Measurements from ENCODE around the gene KRTAP5-4.
"Not testable (repeated sequence)": the region's sequence is repeated elsewhere in the genome, so short reads cannot be mapped to it uniquely, and the experiment has no call there.

The KRTAP5-4 gene

DNA sequence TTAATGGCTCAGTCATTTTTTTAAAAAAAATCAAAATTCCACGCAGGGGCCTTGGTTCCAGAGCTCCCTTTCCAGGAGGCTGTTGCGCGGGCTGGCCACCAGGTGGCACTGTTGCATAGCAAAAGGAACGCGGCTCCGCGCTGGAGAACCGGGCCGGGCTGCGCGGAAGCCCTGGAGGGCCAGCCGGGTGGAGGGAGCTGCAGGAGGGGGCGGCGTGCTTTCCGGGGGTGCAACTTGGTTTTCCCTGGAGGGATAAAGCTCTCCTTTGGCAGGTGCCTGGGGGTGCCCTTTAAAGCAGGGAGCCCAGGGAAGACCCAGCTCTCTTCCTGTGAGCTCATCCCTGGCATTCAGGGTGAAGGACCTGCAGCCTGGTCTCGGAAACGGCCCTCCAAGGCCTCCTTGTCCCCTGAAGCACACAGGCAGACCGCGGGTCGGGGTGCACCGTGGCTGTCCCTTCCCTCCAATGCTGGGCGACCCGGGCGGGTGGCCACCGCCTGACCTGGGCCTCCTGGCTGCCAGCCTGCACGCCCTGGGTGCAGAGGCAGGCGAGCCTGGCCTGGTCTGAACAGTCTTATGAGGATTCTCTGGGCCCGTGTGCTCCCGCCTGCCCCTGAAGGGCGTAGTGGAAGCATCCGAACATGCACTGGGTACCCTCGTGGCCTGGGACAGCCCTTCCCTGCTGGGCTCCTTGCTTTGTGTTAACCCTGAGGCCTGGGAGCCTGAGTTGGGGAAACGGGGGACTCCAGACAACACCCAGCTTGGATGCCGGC, 31.0 kb upstream of the KRTAP5-4 start:
- no peak for FAIRE-seq

DNA sequence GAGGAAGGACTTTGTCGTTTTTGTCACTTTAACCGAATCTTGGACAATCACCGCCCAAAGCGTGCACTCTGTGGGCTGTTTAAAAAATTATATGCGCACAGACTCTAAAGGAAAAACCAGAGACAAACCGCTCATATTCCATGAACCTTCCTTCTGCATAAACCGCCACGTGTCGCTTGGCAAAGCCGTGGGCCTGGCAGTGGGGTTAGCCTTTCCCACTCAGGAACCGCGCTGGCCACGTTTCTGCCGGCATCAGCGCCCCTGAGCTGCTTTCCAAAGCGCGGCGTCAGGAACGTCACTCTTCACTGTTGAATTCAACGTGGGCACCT, 30.5 kb upstream of the KRTAP5-4 start:
- no peak for FAIRE-seq

DNA sequence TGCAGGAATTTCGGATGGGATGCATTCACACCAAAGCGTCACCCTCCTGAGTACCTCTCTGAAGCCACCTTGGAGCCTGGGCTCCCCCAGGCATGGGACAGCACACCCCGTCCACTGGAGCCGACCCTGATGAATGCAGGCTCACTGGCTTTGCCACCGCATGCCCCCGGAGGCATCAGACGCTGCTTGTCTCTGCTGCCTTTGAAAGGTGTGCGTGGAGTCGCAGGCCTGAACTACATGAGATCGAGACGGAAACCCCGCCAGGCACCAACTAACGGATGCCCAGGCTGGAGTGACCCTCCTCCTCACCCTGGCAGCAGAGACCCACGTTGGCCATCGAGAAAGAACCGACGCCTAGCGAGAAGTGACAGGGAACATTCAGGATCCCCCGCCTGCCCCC, 30.1 kb upstream of the KRTAP5-4 start:
- FAIRE-seq: no peak

GRCh38 chr11:1651411-1651980, 29.6 kb upstream of the KRTAP5-4 start:
- FAIRE-seq: no peak

- FAIRE-seq: no peak
Observed at GRCh38 chr11:1650918-1651262, 29.0 kb upstream of the KRTAP5-4 start.

GRCh38 chr11:1650034-1650917, 28.3 kb upstream of the KRTAP5-4 start:
- no peak for FAIRE-seq

GRCh38 chr11:1648653-1649420, 26.9 kb upstream of the KRTAP5-4 start:
- no peak for FAIRE-seq

DNA sequence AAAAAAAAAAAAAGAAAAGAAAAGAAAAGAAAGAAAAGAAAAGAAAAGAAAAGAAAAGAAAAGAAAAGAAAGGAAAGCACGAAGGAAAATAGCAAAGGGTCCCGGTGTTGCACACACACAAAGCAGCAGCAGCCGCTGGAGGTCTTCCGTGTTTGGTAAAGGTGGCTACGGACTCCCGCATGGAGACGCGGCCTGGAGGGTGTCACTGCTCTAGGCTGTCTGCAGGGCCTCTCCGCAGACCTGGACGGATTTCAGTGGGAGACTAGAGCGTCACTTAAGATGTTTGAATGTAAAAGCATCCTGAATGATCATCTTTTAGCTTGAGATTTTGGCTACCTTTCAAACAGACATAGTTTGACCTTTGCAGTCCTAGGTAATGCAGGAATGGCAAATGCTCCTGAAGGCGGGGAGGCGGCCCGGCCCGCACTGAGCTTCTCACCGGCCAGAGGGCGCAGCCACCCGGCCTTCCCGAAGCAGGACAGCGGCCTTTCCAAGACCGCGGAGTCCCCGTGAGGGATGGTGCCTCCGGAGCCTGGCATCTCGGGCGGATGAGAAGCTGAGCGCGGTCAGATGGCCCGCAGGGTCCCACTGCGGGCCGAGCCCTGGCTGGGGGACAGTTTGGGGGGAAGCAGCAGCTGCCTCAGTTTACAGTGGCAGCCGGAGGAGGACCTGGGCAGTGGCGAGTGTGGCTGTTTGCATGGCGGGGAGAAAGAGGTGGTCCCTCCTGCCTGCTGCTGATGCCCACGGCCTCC, 26.1 kb upstream of the KRTAP5-4 start:
- no peak for FAIRE-seq

- not testable (repeated sequence) for FAIRE-seq
Observed at GRCh38 chr11:1646540-1646939, 24.6 kb upstream of the KRTAP5-4 start.

DNA sequence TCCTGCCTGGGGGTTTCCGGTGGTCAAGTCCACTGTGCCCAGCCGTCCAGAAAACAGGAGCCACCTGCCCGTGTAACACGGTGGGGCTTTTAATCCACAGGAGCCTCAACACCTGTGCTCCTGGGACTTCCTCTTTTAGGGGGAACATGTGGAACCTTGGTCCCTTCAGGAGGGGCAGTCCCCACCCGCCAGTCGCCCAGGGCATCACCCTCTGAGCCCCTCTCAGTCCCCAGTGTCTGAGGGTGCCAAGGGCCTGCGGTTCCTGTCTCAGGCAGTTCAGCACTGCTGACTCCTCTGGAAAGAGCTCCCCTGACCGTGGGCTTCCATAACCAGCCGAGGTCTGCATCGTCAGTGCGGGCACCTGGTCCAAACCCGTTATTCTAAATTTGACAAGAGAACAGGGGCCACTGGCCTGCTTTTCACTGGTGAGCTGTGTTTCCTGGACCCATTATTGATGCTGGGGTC, 23.5 kb upstream of the KRTAP5-4 start:
- FAIRE-seq: no peak

DNA sequence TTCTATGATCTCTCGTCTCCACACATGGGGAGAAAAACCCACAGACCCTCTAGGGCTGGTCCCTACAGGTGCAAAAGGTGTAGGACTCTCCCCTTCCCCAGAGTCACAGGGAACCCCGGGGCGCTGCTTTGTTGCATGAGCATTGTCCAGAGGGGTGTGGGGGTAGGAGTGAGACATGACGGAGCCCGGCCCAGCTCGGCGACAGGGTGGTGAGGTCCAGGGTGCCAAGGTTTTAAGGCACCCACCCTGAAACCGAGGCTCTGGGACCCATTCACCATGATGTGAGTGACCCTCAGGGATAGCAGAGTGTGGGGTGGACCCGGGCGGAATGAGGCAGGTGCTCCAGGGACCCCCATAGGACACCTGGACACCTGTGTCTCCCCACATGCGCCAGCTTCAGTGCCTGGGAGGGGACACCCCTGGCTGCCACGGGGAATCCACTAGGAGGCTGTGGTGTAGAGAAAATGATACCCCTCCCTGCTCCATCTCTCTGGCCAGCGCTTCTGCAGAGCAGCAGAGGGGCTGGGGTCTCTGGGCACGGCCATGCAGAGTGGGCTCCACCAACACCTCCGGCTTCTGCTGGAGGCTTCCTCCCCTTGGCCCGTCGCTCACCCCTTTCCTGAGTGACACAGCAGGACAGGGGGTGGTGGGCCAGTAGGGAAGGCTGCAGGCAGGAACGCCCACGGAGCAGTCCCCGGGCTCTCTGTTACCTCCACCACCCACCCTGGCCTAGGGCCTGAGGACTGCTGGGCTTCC, 22.8 kb upstream of the KRTAP5-4 start:
- FAIRE-seq: no peak

- no peak for FAIRE-seq
Observed at GRCh38 chr11:1643146-1643690, 21.3 kb upstream of the KRTAP5-4 start.

DNA sequence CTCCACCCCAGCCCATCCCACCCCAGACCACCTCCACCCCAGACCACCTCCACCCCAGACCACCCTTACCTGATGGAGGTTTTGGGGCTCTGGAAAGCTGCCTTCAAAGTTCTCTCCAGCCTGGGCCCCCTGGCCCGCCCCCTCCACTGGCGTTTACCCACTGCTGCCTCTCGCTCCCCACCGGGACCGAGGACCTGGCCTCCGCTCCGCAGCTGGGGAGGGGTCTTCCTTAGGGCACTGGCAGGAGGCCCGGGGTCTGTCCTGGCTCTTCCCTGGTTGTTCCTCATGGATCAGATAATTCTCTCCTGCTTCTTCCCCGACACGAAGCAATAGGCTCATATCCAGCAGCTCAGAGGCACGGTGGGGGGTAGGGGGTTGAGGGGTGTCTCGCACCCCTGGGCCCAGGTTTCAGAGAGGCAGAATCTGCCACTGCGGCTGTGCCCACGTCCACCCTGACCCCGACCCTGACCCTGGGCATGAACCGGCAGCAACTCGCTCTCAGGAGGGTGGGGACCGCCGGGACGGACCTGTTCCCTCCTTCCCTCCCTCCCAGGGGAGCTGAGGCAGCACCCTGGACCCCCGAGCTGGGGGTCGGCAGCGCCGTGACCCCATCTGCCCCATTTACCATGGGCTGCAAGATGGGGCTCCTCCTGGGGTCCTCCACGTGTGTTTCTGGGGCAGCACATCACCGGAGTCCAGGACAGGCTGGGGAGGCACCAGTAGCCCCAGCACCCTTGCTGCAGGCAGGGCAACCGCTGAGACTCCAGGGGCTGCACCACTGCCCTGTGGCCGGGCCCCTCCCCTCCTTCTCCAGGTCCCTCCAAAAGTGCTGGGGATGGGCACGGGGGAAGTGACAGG, 20.6 kb upstream of the KRTAP5-4 start:
- no peak for FAIRE-seq

- FAIRE-seq: no peak
Observed at GRCh38 chr11:1641096-1641495, 19.2 kb upstream of the KRTAP5-4 start.

- FAIRE-seq: no peak
Observed at GRCh38 chr11:1640076-1640946, 18.4 kb upstream of the KRTAP5-4 start.

- no peak for FAIRE-seq
Observed at GRCh38 chr11:1639666-1640065, 17.7 kb upstream of the KRTAP5-4 start.

DNA sequence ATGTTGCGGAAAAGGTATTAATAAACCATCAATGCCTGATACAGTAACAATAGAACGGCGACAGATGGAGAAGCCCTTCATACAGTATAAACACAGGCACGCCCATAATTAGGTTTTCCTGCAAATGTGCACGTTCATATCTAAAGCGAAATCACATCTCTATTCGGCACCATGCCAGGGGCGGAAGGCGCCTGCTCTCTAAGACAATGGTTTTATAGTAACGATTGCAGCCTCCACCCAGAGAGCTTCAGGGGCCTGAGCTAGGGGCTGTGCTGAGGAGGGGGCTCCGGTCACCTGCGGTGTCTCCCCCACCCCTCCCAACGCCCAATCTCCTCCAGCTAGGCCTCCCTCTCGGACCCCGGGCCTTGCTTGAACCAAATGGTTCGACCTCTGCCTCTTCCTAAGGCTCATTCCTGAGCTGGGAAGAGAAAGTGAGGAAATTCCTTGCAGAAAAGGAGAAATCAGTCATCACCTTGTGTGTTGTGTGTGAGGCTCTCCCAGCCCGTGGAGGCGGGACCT, 17.2 kb upstream of the KRTAP5-4 start:
- FAIRE-seq: no peak

DNA sequence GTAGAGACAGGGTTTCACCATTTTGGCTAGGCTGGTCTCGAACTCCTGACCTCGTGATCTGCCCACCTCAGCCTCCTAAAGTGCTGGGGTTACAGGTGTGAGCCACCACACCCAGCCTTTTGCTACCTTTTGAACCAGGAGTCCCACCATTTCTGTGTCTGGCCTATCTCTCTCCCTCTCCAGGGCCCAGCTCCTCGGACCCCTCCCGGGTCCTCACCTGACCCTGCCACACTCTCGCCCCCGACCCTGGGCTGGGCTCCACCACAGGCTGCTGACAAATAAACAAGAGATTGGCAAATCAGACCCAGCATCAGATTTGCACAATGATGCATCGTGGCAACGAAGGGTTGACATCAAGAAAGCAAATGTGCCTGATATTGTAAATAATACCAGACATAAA, 16.4 kb upstream of the KRTAP5-4 start:
- no peak for FAIRE-seq

DNA sequence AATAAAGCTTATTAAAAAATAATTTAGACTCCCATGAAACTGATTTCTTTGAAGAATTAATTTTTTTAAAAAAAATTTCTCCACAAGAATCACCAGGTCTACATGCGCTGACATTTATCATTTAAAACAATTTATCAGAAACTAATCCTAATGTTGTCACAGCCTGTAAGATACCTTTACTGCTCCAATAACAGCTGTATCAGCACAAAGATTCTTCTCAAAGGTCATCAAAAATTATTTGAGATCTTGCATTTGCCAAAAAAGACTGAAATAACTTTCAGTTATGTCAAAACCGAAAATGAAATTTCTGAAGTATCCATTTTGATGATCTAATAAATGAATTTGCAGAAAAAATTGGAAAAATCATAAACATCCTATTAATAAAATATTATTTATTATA, 15.7 kb upstream of the KRTAP5-4 start:
- FAIRE-seq: no peak

Data from TTC549 (cell line).